Stimulated activated CD8-positive, alpha-beta memory T cell treated with anti-CD3 and anti-CD28 coated beads, Interleukin-7, amount 100 ng/mL, for 24 hours (primary cell): ENCODE measurements around the gene ANKRD63.

ENCODE experiments used
- DNase-seq: peaks from one replicate; pipeline ENCODE4 v3.0.0-alpha.2; 2020; ENCODE audit warnings: low read depth

Gene ANKRD63

GRCh38 chr15:40313531-40314398 lies 30.9 kb upstream of the ANKRD63 start:
- no peak for DNase-seq

GRCh38 chr15:40312370-40313158 lies 29.7 kb upstream of the ANKRD63 start:
- DNase-seq = no peak

- no peak for DNase-seq
Observed at GRCh38 chr15:40310993-40311392, 28.1 kb upstream of the ANKRD63 start.

- no peak for DNase-seq
Observed at GRCh38 chr15:40310001-40310959, 27.4 kb upstream of the ANKRD63 start.

- no peak for DNase-seq
Observed at GRCh38 chr15:40309344-40309862, 26.5 kb upstream of the ANKRD63 start.

- DNase-seq = no peak
Observed at GRCh38 chr15:40307421-40308211, 24.8 kb upstream of the ANKRD63 start, which contains the start of gene PLCB2. TSS of gene PLCB2 (minus strand) at chr15:40307935. CDS start at chr15:40307672, 263 bp downstream.

GRCh38 chr15:40306908-40307307 lies 24.0 kb upstream of the ANKRD63 start:
- no peak for DNase-seq

GRCh38 chr15:40306371-40306770 lies 23.5 kb upstream of the ANKRD63 start:
- DNase-seq = no peak

GRCh38 chr15:40305281-40305680 lies 22.4 kb upstream of the ANKRD63 start:
- DNase-seq = no peak

GRCh38 chr15:40303576-40303975 lies 20.7 kb upstream of the ANKRD63 start:
- DNase-seq = no peak

- DNase-seq = no peak
Observed at GRCh38 chr15:40302981-40303380, 20.1 kb upstream of the ANKRD63 start.

GRCh38 chr15:40302288-40302886 lies 19.5 kb upstream of the ANKRD63 start:
- no peak for DNase-seq

GRCh38 chr15:40301467-40302179 lies 18.8 kb upstream of the ANKRD63 start:
- no peak for DNase-seq

GRCh38 chr15:40300771-40301170 lies 17.9 kb upstream of the ANKRD63 start:
- no peak for DNase-seq

- DNase-seq = no peak
Observed at GRCh38 chr15:40300367-40300766, 17.5 kb upstream of the ANKRD63 start.

GRCh38 chr15:40298216-40298935 lies 15.5 kb upstream of the ANKRD63 start:
- no peak for DNase-seq

- DNase-seq = no peak
Observed at GRCh38 chr15:40297356-40297755, 14.5 kb upstream of the ANKRD63 start.

GRCh38 chr15:40296561-40297230 lies 13.8 kb upstream of the ANKRD63 start:
- no peak for DNase-seq
